HUES64 (cell line): ENCODE measurements around the gene GALNT13.

ENCODE experiments used
- H3K27ac ChIP-seq: 2 replicates; pipeline ENCODE4 v1.7.0; 2013; ENCODE audit warnings: low read depth, low read length, inconsistent platforms
- H3K27me3 ChIP-seq: 2 replicates; pipeline ENCODE4 v1.6.1; 2013; ENCODE audit warnings: mild to moderate bottlenecking, low read length; ENCODE audit not compliant: insufficient read depth
- H3K36me3 ChIP-seq: 2 replicates; pipeline ENCODE4 v1.6.1; 2013; ENCODE audit warnings: mild to moderate bottlenecking, low read length; ENCODE audit not compliant: insufficient read depth
- H3K4me1 ChIP-seq: 2 replicates; pipeline ENCODE4 v1.6.1; 2013; ENCODE audit warnings: mild to moderate bottlenecking, low read length, moderate library complexity; ENCODE audit not compliant: insufficient read depth
- H3K4me3 ChIP-seq: 2 replicates; pipeline ENCODE4 v1.5.1; 2013; ENCODE audit warnings: mild to moderate bottlenecking, low read length, moderate library complexity
- H3K9ac ChIP-seq: 2 replicates; pipeline ENCODE4 v1.6.1; 2013; ENCODE audit warnings: mild to moderate bottlenecking, low read depth, low read length
- H3K9me3 ChIP-seq: 2 replicates; pipeline ENCODE4 v1.6.1; 2013; ENCODE audit warnings: low read depth, low read length; ENCODE audit not compliant: insufficient read depth
- WGBS: fragments of 150-250, 120-280 bp; methylation state at CpG from one replicate; pipeline ENCODE4 v1.1.7; 2013; ENCODE audit warnings: missing lambda C conversion rate; 5-methylcytosine and 5-hydroxymethylcytosine counted together

Gene GALNT13

DNA sequence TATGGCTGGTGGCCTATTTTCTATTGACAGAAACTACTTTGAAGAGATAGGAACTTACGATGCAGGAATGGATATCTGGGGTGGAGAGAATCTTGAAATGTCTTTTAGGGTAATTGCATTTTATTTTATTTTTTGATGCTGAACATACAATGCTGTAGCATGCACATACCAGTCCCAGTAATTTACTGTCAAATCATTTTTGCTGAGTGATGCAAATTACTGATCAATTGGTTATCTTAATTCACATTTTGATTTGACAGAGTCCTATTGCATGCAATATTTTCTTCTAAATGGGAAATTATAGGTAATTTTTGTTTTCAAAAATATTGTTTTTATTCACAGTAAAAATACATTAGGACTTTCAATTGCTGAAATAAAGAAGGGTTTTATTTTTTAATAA lies 387.3 kb downstream of the GALNT13 start:
- no peaks in the 10 kb centered on the region for H3K9me3 ChIP-seq
- no peaks in the 10 kb centered on the region for H3K27me3 ChIP-seq
- H3K4me3 ChIP-seq = no peak overlapping the region
- H3K9ac ChIP-seq = no peak overlapping the region
- H3K27ac ChIP-seq = no peak overlapping the region
- H3K36me3 ChIP-seq = no peaks in the 10 kb centered on the region
- 83% methylated on average over 1 of the region's 1 CpG for WGBS
- H3K4me1 ChIP-seq = no peaks in the 10 kb centered on the region

- no peaks in the 10 kb centered on the region for H3K36me3 ChIP-seq
- H3K27ac ChIP-seq = no peak overlapping the region
- H3K4me3 ChIP-seq = no peak overlapping the region
- no peaks in the 10 kb centered on the region for H3K4me1 ChIP-seq
- H3K27me3 ChIP-seq = no peaks in the 10 kb centered on the region
- no peaks in the 10 kb centered on the region for H3K9me3 ChIP-seq
- H3K9ac ChIP-seq = no peak overlapping the region
- 100% methylated on average over 2 of the region's 2 CpGs for WGBS
These were observed 389.8 kb downstream of the GALNT13 start for GRCh38 chr2:154261473-154262027.

DNA sequence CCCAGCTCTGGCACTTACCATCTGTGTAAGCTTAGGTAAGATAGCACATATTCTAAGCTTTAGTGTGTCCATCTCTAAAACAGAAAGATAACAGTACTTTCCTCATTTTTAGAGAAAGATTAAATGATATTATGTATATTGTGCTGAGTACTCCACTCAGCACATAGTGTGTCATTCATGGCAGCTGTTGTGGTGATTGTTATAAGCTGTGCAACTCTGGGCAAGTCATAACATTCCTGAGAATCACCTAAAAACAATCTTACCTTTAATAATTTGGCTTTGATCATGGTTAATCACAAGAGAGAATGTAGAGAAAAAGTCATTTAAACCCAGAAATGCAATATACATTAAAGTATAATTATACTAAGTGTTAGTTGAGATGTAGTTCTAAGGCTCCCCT lies 391.5 kb downstream of the GALNT13 start:
- H3K36me3 ChIP-seq = no peaks in the 10 kb centered on the region
- no peaks in the 10 kb centered on the region for H3K4me1 ChIP-seq
- H3K27ac ChIP-seq = no peak overlapping the region
- no peaks in the 10 kb centered on the region for H3K27me3 ChIP-seq
- no peak overlapping the region for H3K9ac ChIP-seq
- H3K4me3 ChIP-seq = no peak overlapping the region
- no peaks in the 10 kb centered on the region for H3K9me3 ChIP-seq

- no peaks in the 10 kb centered on the region for H3K4me1 ChIP-seq
These were observed 392.3 kb downstream of the GALNT13 start for GRCh38 chr2:154264024-154264423.

DNA sequence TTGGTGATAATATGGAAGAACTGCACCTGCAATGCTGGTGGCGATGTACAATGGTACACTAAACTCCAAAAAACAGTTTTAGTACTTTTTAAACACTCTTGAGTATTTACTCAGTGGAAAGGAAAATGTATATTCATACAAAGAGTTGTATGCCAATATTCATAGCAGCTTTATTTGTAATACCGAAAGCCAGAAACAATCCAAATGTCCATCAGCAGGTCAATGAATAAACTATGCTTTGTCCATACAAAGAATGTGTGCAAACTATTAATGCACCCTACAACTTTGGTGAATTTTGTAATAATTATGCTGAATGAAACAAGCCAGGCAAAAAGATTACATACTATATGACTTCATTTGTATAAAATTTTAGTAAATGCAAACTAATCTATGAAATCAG lies 396.3 kb downstream of the GALNT13 start:
- 100% methylated on average over 1 of the region's 2 CpGs for WGBS

More at GRCh38 chr2:154264024-154264423, 392.3 kb downstream of the GALNT13 start:
- WGBS = 71% methylated on average over 2 of the region's 2 CpGs
- H3K4me3 ChIP-seq = no peak overlapping the region
- no peak overlapping the region for H3K9ac ChIP-seq
- no peak overlapping the region for H3K27ac ChIP-seq
- H3K36me3 ChIP-seq = no peaks in the 10 kb centered on the region
- no peaks in the 10 kb centered on the region for H3K27me3 ChIP-seq
- H3K9me3 ChIP-seq = no peaks in the 10 kb centered on the region

DNA sequence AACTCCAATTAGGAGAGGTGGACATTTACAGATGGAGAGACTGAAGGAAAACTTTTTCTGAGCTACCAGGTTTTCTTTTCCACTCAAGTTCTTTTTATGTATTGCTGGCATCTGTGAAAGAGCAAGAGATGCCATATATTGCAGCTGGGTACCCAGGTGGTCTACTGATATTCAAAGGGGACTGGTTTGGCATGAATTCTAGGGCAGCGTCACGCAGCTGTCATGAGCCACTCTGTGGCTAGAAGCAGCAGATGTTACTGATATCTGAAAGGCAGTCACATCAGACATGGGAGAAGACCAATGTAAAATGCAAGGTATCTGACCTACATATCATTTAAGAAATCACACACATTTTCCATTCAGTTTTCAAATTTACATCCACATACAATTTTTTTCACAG lies 408.8 kb downstream of the GALNT13 start:
- no peaks in the 10 kb centered on the region for H3K36me3 ChIP-seq
- H3K9me3 ChIP-seq = 0 out of 2 replicates have a peak, but pooled peaks cover 8% of the 10 kb centered on the region
- H3K4me1 ChIP-seq = no peaks in the 10 kb centered on the region
- WGBS = 93% methylated on average over 2 of the region's 2 CpGs
- no peak overlapping the region for H3K9ac ChIP-seq
- no peak overlapping the region for H3K4me3 ChIP-seq
- H3K27ac ChIP-seq = no peak overlapping the region
- H3K27me3 ChIP-seq = no peaks in the 10 kb centered on the region

More for the DNA sequence above, 396.3 kb downstream of the GALNT13 start:
- H3K4me3 ChIP-seq = no peak overlapping the region
- H3K9ac ChIP-seq = no peak overlapping the region
- no peaks in the 10 kb centered on the region for H3K27me3 ChIP-seq
- H3K4me1 ChIP-seq = no peaks in the 10 kb centered on the region
- no peaks in the 10 kb centered on the region for H3K9me3 ChIP-seq
- H3K36me3 ChIP-seq = no peaks in the 10 kb centered on the region
- H3K27ac ChIP-seq = no peak overlapping the region

DNA sequence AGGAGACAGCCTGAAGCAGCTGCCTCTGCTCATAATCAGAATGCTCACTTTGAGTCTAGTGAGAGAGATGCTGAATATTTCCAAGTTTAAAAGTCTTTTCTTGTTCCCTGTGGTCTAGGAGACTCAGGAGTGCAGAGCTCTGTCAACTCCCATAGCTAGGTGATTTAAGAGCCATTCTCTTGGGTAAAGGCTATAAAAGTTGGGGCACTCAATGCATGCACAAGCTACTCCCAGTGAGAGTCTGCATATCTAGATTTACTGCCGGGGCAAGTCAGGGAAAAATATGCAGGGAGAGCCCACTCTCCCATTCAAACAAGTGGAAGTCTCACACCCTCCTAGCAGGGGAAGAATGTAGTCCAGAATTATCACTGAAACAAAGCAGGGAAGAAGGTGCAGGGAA lies 418.1 kb downstream of the GALNT13 start:
- 100% methylated on average over 1 of the region's 1 CpG for WGBS
- Histone ChIP-seq H3K36me3 (no peaks in the 10 kb centered on the region), H3K9me3 (no peaks in the 10 kb centered on the region), H3K27ac (no peak overlapping the region), H3K9ac (no peak overlapping the region), H3K4me3 (no peak overlapping the region), H3K4me1 (no peaks in the 10 kb centered on the region), H3K27me3 (no peaks in the 10 kb centered on the region)

GRCh38 chr2:154291511-154291910 lies 419.8 kb downstream of the GALNT13 start:
- H3K27ac ChIP-seq = no peak overlapping the region
- H3K4me3 ChIP-seq = no peak overlapping the region
- H3K27me3 ChIP-seq = no peaks in the 10 kb centered on the region
- no peaks in the 10 kb centered on the region for H3K9me3 ChIP-seq
- H3K9ac ChIP-seq = no peak overlapping the region
- H3K36me3 ChIP-seq = no peaks in the 10 kb centered on the region
- 98% methylated on average over 20 of the region's 20 CpGs for WGBS
- no peaks in the 10 kb centered on the region for H3K4me1 ChIP-seq

DNA sequence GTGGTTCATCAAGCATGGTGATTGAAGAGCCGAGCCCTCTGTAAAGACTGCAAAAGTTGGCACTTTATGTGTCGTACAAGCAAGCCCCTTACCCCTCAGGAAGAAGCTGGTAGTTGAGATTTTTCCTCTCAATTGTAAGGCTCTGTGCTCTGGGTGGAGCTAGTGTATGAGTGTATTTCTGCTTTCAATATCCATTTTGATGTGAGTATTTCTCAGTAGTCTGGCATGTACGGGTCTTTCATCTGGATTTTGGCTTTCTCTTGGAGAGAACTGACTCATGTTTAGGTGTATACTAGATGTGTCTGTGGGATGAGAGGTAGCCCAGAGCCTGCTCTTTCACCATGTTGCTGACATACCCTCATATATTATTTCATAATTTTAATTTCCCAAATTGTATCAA lies 420.2 kb downstream of the GALNT13 start:
- 98% methylated on average over 3 of the region's 3 CpGs for WGBS
- Histone ChIP-seq H3K9ac (no peak overlapping the region), H3K27ac (no peak overlapping the region), H3K27me3 (no peaks in the 10 kb centered on the region), H3K4me1 (no peaks in the 10 kb centered on the region), H3K9me3 (no peaks in the 10 kb centered on the region), H3K36me3 (no peaks in the 10 kb centered on the region), H3K4me3 (no peak overlapping the region)

DNA sequence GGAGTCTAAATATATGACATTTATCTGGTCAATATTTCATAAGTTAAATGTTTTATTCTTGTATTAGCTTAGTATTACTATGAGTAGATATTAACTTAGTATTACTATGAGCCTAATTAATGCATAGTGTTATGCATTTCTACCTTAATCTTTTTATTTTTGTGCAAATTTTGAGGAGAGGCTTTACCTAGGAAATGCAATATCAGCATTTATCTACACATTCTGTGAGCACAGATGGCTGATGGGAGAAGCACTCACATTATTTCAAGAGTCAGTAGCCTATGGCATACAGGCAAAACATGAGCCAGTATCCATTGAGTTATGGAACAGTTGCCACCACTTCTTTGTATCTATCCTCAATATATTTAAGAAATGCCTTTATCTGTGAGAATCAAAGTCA lies 422.1 kb downstream of the GALNT13 start:
- no peaks in the 10 kb centered on the region for H3K36me3 ChIP-seq
- no peaks in the 10 kb centered on the region for H3K9me3 ChIP-seq
- no peak overlapping the region for H3K27ac ChIP-seq
- no peaks in the 10 kb centered on the region for H3K27me3 ChIP-seq
- H3K4me1 ChIP-seq = no peaks in the 10 kb centered on the region
- no peak overlapping the region for H3K9ac ChIP-seq
- no peak overlapping the region for H3K4me3 ChIP-seq

DNA sequence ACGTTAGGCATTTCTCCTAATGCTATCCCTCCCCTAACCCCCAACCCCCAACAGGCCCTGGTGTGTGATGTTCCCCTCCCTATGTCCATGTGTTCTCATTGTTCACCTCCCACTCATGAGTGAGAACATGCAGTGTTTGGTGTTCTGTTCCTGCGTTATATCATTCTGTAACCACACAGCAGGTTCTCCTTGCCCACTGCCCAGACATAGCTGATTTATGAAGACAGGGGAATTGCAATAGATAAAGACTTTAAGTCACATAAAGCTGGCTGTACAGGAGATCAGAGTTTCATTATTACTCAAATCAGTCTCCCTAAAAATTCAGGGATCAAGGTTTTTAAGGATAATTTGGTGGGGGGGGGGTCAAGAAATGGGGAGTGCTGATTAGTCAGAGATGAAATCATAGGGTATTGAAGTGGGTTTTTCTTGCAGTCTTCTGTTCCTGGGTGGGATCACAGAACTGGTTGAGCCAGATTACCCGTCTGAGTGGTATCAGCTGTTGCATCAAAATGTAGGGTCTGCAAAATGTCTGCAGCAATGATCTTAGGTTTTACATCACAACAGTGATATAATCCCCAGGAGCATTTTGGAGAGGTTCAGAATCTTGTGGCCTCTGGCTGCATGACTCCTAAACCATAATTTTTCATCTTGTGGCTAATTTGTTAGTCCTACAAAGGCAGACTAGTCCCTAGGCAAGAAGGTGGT lies 434.7 kb downstream of the GALNT13 start:
- Histone ChIP-seq H3K9ac (no peak overlapping the region), H3K9me3 (no peaks in the 10 kb centered on the region), H3K27me3 (no peaks in the 10 kb centered on the region), H3K27ac (no peak overlapping the region), H3K4me1 (no peaks in the 10 kb centered on the region), H3K36me3 (no peaks in the 10 kb centered on the region), H3K4me3 (no peak overlapping the region)
- WGBS = 95% methylated on average over 3 of the region's 3 CpGs

DNA sequence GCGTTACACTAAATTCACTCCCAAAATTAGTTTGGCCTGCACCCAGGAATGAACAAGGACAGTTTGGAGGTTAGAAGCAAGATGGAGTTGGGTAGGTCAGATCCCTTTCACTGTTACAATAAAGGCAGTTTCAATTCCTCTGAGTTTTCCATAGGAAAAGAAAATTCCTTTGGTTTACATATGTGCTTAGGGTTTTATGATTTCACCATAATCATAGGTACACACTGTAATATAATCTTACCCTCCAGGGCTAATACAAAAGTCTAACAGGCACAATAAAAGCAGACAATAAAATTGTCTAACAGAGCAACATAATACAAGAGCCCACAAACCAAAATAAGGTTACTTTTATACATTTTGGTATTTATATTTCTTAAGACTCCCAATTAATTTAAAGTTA lies 435.3 kb downstream of the GALNT13 start:
- Histone ChIP-seq H3K27me3 (no peaks in the 10 kb centered on the region), H3K27ac (no peak overlapping the region), H3K9me3 (no peaks in the 10 kb centered on the region), H3K9ac (no peak overlapping the region), H3K4me1 (no peaks in the 10 kb centered on the region), H3K4me3 (no peak overlapping the region), H3K36me3 (no peaks in the 10 kb centered on the region)
- WGBS = no CpG with 5 or more reads among the region's 1 CpG
